Measurements from ENCODE around the gene USP48.

The USP48 gene

GRCh38 chr1:21707891-21708290 lies 75.1 kb downstream of the USP48 start:
- no peak for TF ChIP-seq CTCF (IDR thresholded peaks at IDR 0.05; ENCODE audit: control insufficient read depth, extremely low read depth, insufficient read depth)
- DNase-seq (ENCODE audit: low read depth) = no peak
- H3K4me3 ChIP-seq (ENCODE audit: low read depth, low read length) = no peak overlapping the region

GRCh38 chr1:21707086-21707840 lies 75.7 kb downstream of the USP48 start:
- no peak for DNase-seq (ENCODE audit: low read depth)
- TF ChIP-seq CTCF (IDR thresholded peaks at IDR 0.05; ENCODE audit: control insufficient read depth, extremely low read depth, insufficient read depth) = no peak

GRCh38 chr1:21706151-21706835 lies 76.7 kb downstream of the USP48 start:
- TF ChIP-seq CTCF (IDR thresholded peaks at IDR 0.05; ENCODE audit: control insufficient read depth, extremely low read depth, insufficient read depth) = no peak
- no peak overlapping the region for H3K4me3 ChIP-seq (ENCODE audit: low read depth, low read length)
- DNase-seq (ENCODE audit: low read depth) = no peak

More at GRCh38 chr1:21707086-21707840, 75.7 kb downstream of the USP48 start:
- no peak overlapping the region for H3K4me3 ChIP-seq (ENCODE audit: low read depth, low read length)

- no peak overlapping the region for H3K4me3 ChIP-seq (ENCODE audit: low read depth, low read length)
- no peak for TF ChIP-seq CTCF (IDR thresholded peaks at IDR 0.05; ENCODE audit: control insufficient read depth, extremely low read depth, insufficient read depth)
- no peak for DNase-seq (ENCODE audit: low read depth)
Observed at GRCh38 chr1:21705303-21705980, 77.5 kb downstream of the USP48 start.

- DNase-seq (ENCODE audit: low read depth) = no peak
- no peak for TF ChIP-seq CTCF (IDR thresholded peaks at IDR 0.05; ENCODE audit: control insufficient read depth, extremely low read depth, insufficient read depth)
- H3K4me3 ChIP-seq (ENCODE audit: low read depth, low read length) = no peak overlapping the region
Observed at GRCh38 chr1:21704145-21704544, 78.8 kb downstream of the USP48 start.

GRCh38 chr1:21703318-21703963 lies 79.5 kb downstream of the USP48 start:
- DNase-seq (ENCODE audit: low read depth) = no peak
- H3K4me3 ChIP-seq (ENCODE audit: low read depth, low read length) = no peak overlapping the region
- TF ChIP-seq CTCF (IDR thresholded peaks at IDR 0.05; ENCODE audit: control insufficient read depth, extremely low read depth, insufficient read depth) = peak; percentile 36; the same call in 1 of the 2 replicates
